Measurements from ENCODE around the gene MRPL11. TPM values are rescaled to one million over a fixed set of nuclear protein-coding genes. Genes with fewer than 3 reads are reported as not detected.

Gene MRPL11
- total and polyA plus RNA-seq, 2 donors (not counting 3 experiments of a cell fraction or from before 2014, with no cell fraction given), result 54.9 to 69.1 TPM

DNA sequence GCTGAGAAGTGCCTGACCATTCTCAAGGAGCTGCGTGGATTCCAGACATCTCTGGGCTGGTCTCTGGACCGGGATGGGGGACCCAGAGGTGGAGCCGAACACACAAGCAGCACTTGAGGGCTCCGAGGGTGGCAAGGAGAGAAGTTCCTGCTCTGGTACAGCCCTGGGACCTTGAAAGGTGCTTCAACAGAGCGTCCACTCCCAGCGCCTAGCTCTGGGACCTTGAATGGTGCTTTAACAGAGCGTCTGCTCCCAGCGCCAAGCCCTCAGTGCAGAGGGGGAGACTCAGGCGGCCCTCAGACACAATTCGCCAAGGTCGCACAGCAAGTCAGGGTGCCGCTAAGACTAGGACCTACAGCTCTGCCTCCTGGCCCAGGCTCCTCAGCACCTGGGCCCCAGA lies 28.5 kb downstream of the MRPL11 start:
- DNase-seq (ENCODE audit: low read depth, low spot score) (no peak), FAIRE-seq (no peak)
- BruUV-seq (replicated peaks), result no TSS peak
- Histone ChIP-seq H2AFZ (ENCODE audit: low read depth, low read length) (no peak overlapping the region), H3K9ac (replicated peaks; ENCODE audit: extremely low read depth, insufficient read depth, low read length) (no peak overlapping the region), H3K9me1 (replicated peaks; ENCODE audit: control insufficient read depth, extremely low read depth, insufficient read depth, low read length) (no peaks in the 10 kb centered on the region), H3K4me1 (ENCODE audit: control insufficient read depth, extremely low read depth, insufficient read depth, low read length) (no peaks in the 10 kb centered on the region), H3K79me2 (ENCODE audit: control insufficient read depth, insufficient read depth, low read length) (no peaks in the 10 kb centered on the region), H3K27ac (ENCODE audit: insufficient read depth, low read depth, low read length) (no peak overlapping the region), H4K20me1 (replicated peaks; ENCODE audit: control insufficient read depth, extremely low read depth, insufficient read depth, low read length) (no peaks in the 10 kb centered on the region), H3K9me3 (replicated peaks; ENCODE audit: control insufficient read depth, insufficient read depth, low read length) (no peaks in the 10 kb centered on the region), H3K36me3 (ENCODE audit: control insufficient read depth in 2 of 2, extremely low read depth in 1 of 2, insufficient read depth in 2 of 2, low read length in 2 of 2) (no peaks in the 10 kb centered on the region), H3K27me3 (ENCODE audit: control insufficient read depth in 2 of 2, insufficient read depth in 2 of 2, low read length in 2 of 2) (peaks cover 8 to 12% of the 10 kb centered on the region in 2 experiments), H3K4me3 (replicated peaks in 1 of 3; ENCODE audit: insufficient read depth in 1 of 3, low read depth in 1 of 3, low read length in 3 of 3) (no peak overlapping the region), H3K4me2 (ENCODE audit: insufficient read depth, low read length) (no peak overlapping the region)
- CTCF ChIA-PET, result interaction anchor here (1.4 to 7.1 kb wide), 8 partner anchors 8 to 268 kb away, joined by 5 to 87 read pairs (median 18); partner anchors contain the start of genes MRPL11, NPAS4 and RBM4B
- dilution Hi-C loops (cut with MboI; ENCODE audit: extremely low pct_ligation_motif_present, low sequenced_read_pairs) (no loop called here), intact Hi-C loops (cut with micrococcal nuclease) (no loop called here)
- POLR2A ChIA-PET, result no interaction called here
- no peak for TF ChIP-seq POLR2AphosphoS5 (IDR thresholded peaks at IDR 0.05; ENCODE audit: insufficient read depth, low read depth, low read length)
- no peak for TF ChIP-seq FOS (IDR thresholded peaks at IDR 0.05; ENCODE audit: borderline replicate concordance, insufficient read depth, low read length)
- no peak for TF ChIP-seq EZH2 (IDR thresholded peaks at IDR 0.05; ENCODE audit: borderline replicate concordance, low read depth, low read length, severe bottlenecking)
- TF ChIP-seq POLR2A (IDR thresholded peaks at IDR 0.05; ENCODE audit: low read depth, low read length), result no peak
- no peak for TF ChIP-seq CTCF (IDR thresholded peaks at IDR 0.05; ENCODE audit: extremely low read depth in 1 of 2, insufficient read depth in 1 of 2, low read depth in 1 of 2, low read length in 2 of 2)
- no peak for TF ChIP-seq GATA2 (IDR thresholded peaks at IDR 0.05; ENCODE audit: insufficient read depth, insufficient read length, low read depth, low read length)
- TF ChIP-seq MYC (IDR thresholded peaks at IDR 0.05; ENCODE audit: low read depth, low read length), result no peak
- TF ChIP-seq, protein P1, sequence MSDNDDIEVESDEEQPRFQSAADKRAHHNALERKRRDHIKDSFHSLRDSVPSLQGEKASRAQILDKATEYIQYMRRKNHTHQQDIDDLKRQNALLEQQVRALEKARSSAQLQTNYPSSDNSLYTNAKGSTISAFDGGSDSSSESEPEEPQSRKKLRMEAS (IDR thresholded peaks at IDR 0.05; ENCODE audit: insufficient read depth, insufficient read length), result no peak
- TF ChIP-seq JUN (IDR thresholded peaks at IDR 0.05; ENCODE audit: borderline replicate concordance, insufficient read depth, insufficient read length, low read depth), result no peak
